VCaP (cell line): ENCODE results near the gene LAMC2.

ENCODE experiments used
- H3K27ac ChIP-seq: fragments of 450-650 bp; 2 replicates; pipeline ENCODE4 v1.5.1; 2017
- TF ChIP-seq, protein P1 (sequence below): fragments of 450-650 bp; conservative IDR thresholded peaks from 2 replicates; pipeline ENCODE4 v1.5.1; 2017; ENCODE audit warnings: mild to moderate bottlenecking, moderate library complexity

Gene LAMC2

DNA sequence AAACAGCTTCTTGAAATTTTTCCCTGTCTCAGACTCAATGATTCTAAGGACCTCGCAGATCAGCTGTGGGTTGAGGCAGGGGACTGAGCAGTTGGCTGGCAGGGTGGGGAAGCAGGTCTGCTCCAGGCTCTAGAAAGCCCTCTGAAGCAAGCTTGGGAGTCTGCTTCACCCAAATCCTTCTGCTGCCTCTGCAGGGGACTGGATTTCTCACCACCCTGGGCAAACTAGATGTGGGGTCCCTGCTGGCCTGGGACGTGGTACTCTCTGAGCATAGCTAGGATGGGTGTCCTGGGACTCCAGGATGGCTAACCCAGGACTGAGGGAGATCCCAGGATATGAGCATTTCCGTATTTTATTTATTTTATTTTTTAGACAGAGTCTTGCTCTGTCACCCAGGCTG is 89.3 kb downstream of the LAMC2 start:
- no peak overlapping the region for H3K27ac ChIP-seq
- TF ChIP-seq, protein P1, sequence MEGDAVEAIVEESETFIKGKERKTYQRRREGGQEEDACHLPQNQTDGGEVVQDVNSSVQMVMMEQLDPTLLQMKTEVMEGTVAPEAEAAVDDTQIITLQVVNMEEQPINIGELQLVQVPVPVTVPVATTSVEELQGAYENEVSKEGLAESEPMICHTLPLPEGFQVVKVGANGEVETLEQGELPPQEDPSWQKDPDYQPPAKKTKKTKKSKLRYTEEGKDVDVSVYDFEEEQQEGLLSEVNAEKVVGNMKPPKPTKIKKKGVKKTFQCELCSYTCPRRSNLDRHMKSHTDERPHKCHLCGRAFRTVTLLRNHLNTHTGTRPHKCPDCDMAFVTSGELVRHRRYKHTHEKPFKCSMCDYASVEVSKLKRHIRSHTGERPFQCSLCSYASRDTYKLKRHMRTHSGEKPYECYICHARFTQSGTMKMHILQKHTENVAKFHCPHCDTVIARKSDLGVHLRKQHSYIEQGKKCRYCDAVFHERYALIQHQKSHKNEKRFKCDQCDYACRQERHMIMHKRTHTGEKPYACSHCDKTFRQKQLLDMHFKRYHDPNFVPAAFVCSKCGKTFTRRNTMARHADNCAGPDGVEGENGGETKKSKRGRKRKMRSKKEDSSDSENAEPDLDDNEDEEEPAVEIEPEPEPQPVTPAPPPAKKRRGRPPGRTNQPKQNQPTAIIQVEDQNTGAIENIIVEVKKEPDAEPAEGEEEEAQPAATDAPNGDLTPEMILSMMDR: no peak

DNA sequence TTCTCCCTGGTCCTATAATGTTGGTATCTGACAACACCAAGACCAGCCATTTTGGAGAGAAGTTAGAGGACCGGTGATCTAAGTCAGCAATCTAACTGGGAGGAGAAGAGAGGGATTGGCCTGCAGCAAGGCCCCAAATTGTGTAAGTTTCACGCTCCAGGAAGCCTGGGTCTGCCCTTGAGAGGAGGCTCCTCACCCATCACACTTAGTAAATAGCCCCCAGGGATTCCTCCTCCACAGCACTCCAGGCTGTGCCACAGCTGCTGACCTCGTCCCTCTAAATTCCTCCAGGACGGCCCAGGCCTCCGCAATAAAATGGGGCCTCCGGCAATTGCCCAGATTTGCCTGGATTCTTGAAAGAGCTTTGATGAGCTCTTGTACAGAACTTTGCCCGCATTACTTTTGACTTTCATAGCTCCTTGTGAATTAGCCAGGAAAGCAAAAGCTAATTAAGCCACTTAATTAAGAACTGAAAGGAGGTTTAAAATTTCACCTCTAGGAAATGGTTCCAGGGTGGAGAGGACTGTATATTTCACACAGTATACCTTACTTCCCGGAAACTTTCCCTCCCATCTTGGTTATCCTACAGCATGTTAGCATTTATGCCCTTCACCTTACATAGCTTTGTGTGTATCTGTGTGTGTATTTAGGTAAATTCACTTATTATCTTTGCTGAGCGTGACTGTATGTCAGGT is 90.5 kb downstream of the LAMC2 start:
- TF ChIP-seq, protein P1: no peak
- no peak overlapping the region for H3K27ac ChIP-seq

DNA sequence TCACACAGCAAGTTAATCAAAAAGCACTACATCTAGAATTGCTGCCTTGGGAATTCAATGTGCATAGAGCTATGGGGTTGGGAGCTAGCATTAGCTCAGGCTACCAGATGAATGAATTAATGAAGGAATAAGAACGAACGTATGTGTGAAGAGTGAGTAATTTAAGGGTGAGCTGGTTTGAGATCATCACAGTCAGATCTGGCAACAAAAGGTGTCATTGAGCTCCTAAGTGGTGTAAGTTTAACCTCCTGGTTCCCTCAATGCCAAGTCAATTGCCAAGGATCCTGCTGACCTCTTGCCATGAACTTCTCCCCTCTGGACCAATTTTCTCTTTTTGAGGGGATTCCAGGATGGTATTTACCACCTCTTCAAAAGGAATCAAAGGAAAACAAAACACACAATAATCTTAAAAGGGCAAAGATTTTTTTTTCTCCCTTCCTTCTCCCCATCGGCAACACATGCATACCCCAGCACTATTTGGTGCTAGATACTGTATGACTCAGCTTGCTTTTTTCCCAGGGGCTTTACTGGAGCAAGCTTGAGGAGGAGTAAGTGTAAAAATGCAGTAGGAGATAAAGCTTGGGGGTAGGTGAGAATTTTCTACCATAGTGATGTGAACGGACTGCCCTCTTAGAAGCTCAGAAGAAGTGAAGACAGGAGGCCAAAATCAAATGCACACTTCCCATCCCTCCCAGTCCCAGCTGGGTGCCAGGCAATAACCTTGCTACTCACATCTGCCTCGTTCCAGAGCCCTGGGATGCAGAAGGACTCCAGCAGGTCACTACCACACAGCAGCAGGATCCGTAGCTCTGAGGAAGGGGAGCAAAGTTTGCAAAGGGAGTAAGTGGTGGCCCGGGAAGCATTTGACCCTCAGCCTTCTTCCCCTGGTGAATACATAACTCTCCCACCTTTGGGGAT is 92.0 kb downstream of the LAMC2 start:
- TF ChIP-seq, protein P1: no peak
- no peak overlapping the region for H3K27ac ChIP-seq

DNA sequence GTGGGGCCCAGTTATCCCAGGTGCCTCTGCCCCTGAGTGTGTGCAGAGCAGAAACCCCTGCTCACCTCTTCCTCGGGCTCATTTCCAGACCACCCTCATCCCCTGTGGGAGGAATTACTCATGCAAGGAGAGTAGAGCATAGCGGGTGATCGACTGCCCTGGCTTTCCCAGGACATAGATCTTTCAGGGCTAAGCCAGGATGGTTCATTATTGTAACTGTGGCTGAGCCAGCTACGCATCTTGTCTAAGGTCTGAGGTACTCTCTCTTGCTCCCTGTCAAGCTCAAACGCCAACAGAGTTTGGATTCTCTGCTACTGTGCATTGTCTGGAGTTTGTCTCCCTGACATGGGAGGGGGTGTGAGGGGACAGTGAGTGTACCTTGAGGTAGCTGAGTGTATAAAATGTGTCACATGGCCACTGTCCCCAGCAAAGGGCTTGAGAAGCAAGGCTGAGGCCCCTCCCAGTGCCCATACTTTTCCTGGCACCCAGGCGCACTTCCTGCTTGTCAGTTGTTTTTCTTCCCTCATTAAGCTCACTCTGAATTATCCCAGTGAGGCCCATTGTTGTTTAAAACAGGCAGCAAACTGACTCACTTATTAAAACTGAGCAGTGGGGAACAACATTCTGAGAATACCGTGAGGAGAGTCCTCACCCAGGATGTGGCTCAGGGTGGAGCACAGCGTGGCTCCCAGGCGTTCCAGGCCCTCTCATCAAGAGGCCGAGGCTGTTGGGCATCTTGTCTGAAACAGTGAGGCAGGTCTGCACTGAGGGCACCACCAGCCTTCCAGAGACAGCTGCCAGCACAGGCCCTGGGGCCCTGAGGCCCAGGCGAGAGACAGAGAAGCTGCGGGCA is 92.9 kb downstream of the LAMC2 start:
- no peak overlapping the region for H3K27ac ChIP-seq

DNA sequence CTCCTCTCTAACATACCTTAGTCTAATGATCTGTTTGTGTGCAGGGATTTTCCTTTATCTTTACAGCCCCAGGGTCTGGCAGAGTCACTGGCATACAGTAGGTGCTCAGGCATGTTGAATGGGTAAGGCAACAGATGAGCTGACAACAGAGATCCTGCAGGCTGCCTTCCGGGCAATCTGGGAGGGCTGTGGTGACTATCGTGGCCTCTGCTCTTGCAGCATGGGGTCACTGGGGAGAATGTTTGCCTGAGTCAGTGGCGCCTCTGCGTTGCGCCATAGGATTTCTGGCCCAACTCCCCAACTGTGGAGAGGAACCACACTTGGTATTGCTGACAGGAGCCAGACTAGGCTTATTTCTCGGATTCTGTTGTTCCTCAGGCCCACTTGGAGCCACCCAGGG is 93.8 kb downstream of the LAMC2 start:
- TF ChIP-seq, protein P1: no peak
- no peak overlapping the region for H3K27ac ChIP-seq

More for the DNA sequence above, 92.9 kb downstream of the LAMC2 start:
- TF ChIP-seq, protein P1: no peak

DNA sequence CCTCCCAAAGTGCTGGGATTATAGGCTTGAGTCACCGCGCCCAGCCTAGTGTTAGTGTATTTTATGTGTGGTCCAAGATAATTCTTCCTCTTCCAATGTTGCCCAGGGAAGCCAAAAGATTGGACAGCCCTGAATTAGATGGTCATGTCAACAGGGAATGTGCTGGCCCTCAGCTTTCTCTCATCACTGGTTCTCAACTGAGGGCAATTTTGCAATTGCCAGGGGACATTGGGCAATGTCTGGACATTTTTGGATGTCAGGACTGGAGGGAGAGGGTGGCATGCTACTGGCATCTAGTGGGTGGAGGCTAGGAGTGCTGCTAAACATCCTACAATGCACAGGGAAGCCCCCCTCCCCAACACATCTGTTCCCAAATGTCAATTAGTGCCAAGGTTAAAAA is 95.0 kb downstream of the LAMC2 start:
- TF ChIP-seq, protein P1: no peak
- H3K27ac ChIP-seq: no peak overlapping the region
